ENCODE data around the gene ADAM12. TPM values are rescaled to one million over a fixed set of nuclear protein-coding genes. Genes with fewer than 3 reads are reported as not detected.
"Not testable (repeated sequence)": the region's sequence is repeated elsewhere in the genome, so short reads cannot be mapped to it uniquely, and the experiment has no call there.

ADAM12 gene
- total RNA-seq, 2 experiments from 2014 or later = 1.2 to 1.5 TPM

DNA sequence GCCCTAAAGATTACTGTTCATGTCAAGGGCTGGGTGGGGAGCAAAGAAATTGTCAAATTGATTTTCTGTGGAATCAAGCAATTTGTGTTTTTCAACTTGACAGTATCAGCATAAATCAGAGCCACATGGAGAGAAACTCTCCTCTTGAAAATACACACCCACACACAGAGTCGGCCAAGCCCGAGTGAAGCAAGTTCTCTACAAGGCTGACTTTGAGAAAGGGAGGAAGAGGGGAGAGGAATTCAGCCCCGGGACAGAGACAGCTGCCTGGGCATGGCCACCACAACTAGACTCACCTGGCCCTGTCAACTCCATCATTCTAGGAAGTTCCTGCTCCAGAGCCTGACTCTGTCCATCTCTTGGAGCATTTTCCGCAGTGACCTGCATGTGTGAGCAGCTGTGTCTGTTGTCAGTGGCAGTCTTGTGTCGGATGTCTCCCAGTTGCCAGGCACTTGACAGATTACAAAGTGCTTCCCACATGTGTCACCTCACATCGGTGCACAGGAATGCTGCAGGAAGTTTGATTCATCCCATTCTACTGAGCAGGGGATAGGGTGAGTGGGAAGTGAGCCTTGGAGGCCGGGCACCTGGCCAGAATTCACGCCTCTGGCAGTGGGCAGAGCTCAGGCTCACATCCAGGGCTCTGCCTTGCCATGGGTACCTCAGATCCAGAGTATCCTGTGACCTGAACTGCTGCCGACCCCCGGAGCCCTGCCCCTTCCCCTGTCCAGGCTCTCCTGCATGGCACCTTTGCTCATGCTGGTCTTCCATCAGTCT lies 37.9 kb downstream of the ADAM12 start:
- no peak overlapping the region for H3K4me3 ChIP-seq (ENCODE audit: low read length)
- ChIA-PET CTCF (no interaction called here), POLR2A (no interaction called here)
- no peak overlapping the region for H3K27ac Mint-ChIP-seq
- ATAC-seq (ENCODE audit: poor library complexity) (no peak), DNase-seq (no peak)
- peaks cover 5% of the 10 kb centered on the region for H3K9me3 Mint-ChIP-seq
- intact Hi-C loops (cut with DNase I, micrococcal nuclease) = no loop called here
- no peaks in the 10 kb centered on the region for H3K27me3 Mint-ChIP-seq
- no peaks in the 10 kb centered on the region for H3K36me3 ChIP-seq (ENCODE audit: insufficient read depth, low read length)
- TF ChIP-seq, protein P1, sequence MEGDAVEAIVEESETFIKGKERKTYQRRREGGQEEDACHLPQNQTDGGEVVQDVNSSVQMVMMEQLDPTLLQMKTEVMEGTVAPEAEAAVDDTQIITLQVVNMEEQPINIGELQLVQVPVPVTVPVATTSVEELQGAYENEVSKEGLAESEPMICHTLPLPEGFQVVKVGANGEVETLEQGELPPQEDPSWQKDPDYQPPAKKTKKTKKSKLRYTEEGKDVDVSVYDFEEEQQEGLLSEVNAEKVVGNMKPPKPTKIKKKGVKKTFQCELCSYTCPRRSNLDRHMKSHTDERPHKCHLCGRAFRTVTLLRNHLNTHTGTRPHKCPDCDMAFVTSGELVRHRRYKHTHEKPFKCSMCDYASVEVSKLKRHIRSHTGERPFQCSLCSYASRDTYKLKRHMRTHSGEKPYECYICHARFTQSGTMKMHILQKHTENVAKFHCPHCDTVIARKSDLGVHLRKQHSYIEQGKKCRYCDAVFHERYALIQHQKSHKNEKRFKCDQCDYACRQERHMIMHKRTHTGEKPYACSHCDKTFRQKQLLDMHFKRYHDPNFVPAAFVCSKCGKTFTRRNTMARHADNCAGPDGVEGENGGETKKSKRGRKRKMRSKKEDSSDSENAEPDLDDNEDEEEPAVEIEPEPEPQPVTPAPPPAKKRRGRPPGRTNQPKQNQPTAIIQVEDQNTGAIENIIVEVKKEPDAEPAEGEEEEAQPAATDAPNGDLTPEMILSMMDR (IDR thresholded peaks at IDR 0.05) = no peak
- H3K27ac ChIP-seq (ENCODE audit: low read depth in 1 of 2, low read length in 2 of 2) = no peak overlapping the region
- peaks cover 0 to 12% of the 10 kb centered on the region in 2 experiments for H3K9me3 ChIP-seq (ENCODE audit: control insufficient read depth in 1 of 2, insufficient read depth in 1 of 2, low read length in 2 of 2)
- no peaks in the 10 kb centered on the region for H3K4me1 Mint-ChIP-seq (ENCODE audit: low read depth)
- no peaks in the 10 kb centered on the region for H3K27me3 ChIP-seq (ENCODE audit: control insufficient read depth in 1 of 2, insufficient read depth in 2 of 2, low read length in 2 of 2)
- no peaks in the 10 kb centered on the region for H3K4me1 ChIP-seq (ENCODE audit: insufficient read depth, low read length)
- no peaks in the 10 kb centered on the region for H3K36me3 Mint-ChIP-seq (ENCODE audit: low read depth)
- no peak overlapping the region for H3K4me3 Mint-ChIP-seq

DNA sequence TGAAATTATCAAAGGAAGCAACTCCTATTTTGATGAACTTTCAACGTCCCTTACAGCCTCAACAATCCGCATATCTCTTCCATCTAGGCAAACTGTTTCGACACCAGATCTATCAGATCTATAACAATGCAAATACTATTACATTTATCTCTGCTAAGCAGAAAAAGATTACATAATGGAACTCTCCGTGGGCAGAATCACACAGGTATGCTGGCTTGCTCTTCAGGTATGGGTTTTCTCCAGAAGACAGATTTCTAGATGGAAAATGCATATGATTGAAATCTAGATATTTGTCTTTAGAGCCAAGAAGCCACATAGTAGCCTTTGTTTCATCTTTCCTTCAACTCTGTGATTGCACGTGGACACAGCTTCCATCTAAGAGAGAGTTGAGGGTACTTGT lies 38.6 kb downstream of the ADAM12 start:
- H3K36me3 ChIP-seq (ENCODE audit: insufficient read depth, low read length) = no peaks in the 10 kb centered on the region
- no peak overlapping the region for H3K27ac ChIP-seq (ENCODE audit: low read depth in 1 of 2, low read length in 2 of 2)
- H3K27me3 Mint-ChIP-seq = no peaks in the 10 kb centered on the region
- H3K27me3 ChIP-seq (ENCODE audit: control insufficient read depth in 1 of 2, insufficient read depth in 2 of 2, low read length in 2 of 2) = no peaks in the 10 kb centered on the region
- peaks cover 0 to 12% of the 10 kb centered on the region in 2 experiments for H3K9me3 ChIP-seq (ENCODE audit: control insufficient read depth in 1 of 2, insufficient read depth in 1 of 2, low read length in 2 of 2)
- CTCF ChIA-PET = no interaction called here
- no peak overlapping the region for H3K27ac Mint-ChIP-seq
- intact Hi-C loops (cut with DNase I, micrococcal nuclease) = no loop called here
- no peaks in the 10 kb centered on the region for H3K4me1 ChIP-seq (ENCODE audit: insufficient read depth, low read length)
- TF ChIP-seq, protein P1 (IDR thresholded peaks at IDR 0.05) = no peak
- no peak for DNase-seq
- POLR2A ChIA-PET = no interaction called here
- H3K4me3 Mint-ChIP-seq = no peak overlapping the region
- no peaks in the 10 kb centered on the region for H3K4me1 Mint-ChIP-seq (ENCODE audit: low read depth)
- no peak for ATAC-seq (ENCODE audit: poor library complexity)
- peaks cover 5% of the 10 kb centered on the region for H3K9me3 Mint-ChIP-seq
- H3K4me3 ChIP-seq (ENCODE audit: low read length) = no peak overlapping the region
- no peaks in the 10 kb centered on the region for H3K36me3 Mint-ChIP-seq (ENCODE audit: low read depth)

DNA sequence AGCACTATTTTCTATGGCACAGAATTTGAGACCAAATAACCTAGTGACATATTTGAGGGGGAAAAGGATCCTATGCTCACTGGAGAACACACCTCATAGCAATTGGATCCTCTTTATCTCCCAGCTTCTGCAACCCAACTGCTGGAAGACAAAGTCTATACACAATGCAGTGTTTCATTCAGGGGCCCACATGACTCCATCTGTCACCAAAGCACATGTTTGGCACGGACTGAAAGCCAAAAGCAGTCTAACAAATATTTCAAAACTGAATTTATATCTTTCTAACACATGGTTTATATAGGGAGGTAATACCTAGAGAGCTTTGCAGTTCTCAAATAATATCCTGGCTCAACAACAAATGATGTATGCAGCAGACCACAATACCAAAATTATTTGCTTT lies 39.2 kb downstream of the ADAM12 start:
- no peaks in the 10 kb centered on the region for H3K36me3 ChIP-seq (ENCODE audit: insufficient read depth, low read length)
- no peak overlapping the region for H3K27ac ChIP-seq (ENCODE audit: low read depth in 1 of 2, low read length in 2 of 2)
- H3K9me3 ChIP-seq (ENCODE audit: control insufficient read depth in 1 of 2, insufficient read depth in 1 of 2, low read length in 2 of 2) = peaks cover 0 to 12% of the 10 kb centered on the region in 2 experiments
- Mint-ChIP-seq H3K9me3 (peaks cover 4% of the 10 kb centered on the region), H3K27ac (no peak overlapping the region), H3K36me3 (ENCODE audit: low read depth) (no peaks in the 10 kb centered on the region), H3K4me3 (no peak overlapping the region), H3K4me1 (ENCODE audit: low read depth) (no peaks in the 10 kb centered on the region), H3K27me3 (no peaks in the 10 kb centered on the region)
- intact Hi-C loops (cut with DNase I, micrococcal nuclease) = no loop called here
- DNase-seq = no peak
- POLR2A ChIA-PET = no interaction called here
- H3K4me1 ChIP-seq (ENCODE audit: insufficient read depth, low read length) = no peaks in the 10 kb centered on the region
- TF ChIP-seq, protein P1 (IDR thresholded peaks at IDR 0.05) = no peak
- CTCF ChIA-PET = no interaction called here
- ATAC-seq (ENCODE audit: poor library complexity) = no peak
- no peak overlapping the region for H3K4me3 ChIP-seq (ENCODE audit: low read length)
- H3K27me3 ChIP-seq (ENCODE audit: control insufficient read depth in 1 of 2, insufficient read depth in 2 of 2, low read length in 2 of 2) = no peaks in the 10 kb centered on the region

DNA sequence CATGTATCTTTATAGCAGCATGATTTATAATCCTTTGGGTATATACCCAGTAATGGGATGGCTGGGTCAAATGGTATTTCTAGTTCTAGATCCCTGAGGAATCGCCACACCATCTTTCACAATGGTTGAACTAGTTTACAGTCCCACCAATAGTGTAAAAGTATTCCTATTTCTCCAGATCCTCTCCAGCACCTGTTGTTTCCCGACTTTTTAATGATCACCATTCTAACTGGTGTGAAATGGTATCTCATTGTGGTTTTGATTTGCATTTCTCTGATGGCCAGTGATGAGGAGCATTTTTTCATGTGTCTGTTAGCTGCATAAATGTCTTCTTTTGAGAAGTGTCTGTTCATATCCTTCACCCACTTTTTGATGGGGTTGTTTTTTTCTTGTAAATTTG lies 44.8 kb downstream of the ADAM12 start:
- POLR2A ChIA-PET; H3K4me3 Mint-ChIP-seq; H3K27ac Mint-ChIP-seq; ATAC-seq (ENCODE audit: poor library complexity); H3K27ac ChIP-seq (ENCODE audit: low read depth in 1 of 2, low read length in 2 of 2); H3K4me1 ChIP-seq (ENCODE audit: insufficient read depth, low read length); H3K27me3 Mint-ChIP-seq; H3K4me3 ChIP-seq (ENCODE audit: low read length); CTCF ChIA-PET; H3K9me3 ChIP-seq (ENCODE audit: control insufficient read depth in 1 of 2, insufficient read depth in 1 of 2, low read length in 2 of 2); H3K36me3 ChIP-seq (ENCODE audit: insufficient read depth, low read length); DNase-seq; H3K9me3 Mint-ChIP-seq; intact Hi-C loops (cut with DNase I, micrococcal nuclease); H3K36me3 Mint-ChIP-seq (ENCODE audit: low read depth); H3K4me1 Mint-ChIP-seq (ENCODE audit: low read depth); H3K27me3 ChIP-seq (ENCODE audit: control insufficient read depth in 1 of 2, insufficient read depth in 2 of 2, low read length in 2 of 2): not testable (repeated sequence)

All from CD4-positive, alpha-beta T cell (primary cell).